ENCODE results near the gene GHITM.

- TF ChIP-seq, protein P1, sequence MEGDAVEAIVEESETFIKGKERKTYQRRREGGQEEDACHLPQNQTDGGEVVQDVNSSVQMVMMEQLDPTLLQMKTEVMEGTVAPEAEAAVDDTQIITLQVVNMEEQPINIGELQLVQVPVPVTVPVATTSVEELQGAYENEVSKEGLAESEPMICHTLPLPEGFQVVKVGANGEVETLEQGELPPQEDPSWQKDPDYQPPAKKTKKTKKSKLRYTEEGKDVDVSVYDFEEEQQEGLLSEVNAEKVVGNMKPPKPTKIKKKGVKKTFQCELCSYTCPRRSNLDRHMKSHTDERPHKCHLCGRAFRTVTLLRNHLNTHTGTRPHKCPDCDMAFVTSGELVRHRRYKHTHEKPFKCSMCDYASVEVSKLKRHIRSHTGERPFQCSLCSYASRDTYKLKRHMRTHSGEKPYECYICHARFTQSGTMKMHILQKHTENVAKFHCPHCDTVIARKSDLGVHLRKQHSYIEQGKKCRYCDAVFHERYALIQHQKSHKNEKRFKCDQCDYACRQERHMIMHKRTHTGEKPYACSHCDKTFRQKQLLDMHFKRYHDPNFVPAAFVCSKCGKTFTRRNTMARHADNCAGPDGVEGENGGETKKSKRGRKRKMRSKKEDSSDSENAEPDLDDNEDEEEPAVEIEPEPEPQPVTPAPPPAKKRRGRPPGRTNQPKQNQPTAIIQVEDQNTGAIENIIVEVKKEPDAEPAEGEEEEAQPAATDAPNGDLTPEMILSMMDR (IDR thresholded peaks at IDR 0.05), result no peak
- TF ChIP-seq POLR2A (IDR thresholded peaks at IDR 0.05), result no peak
Observed at GRCh38 chr10:84126785-84127167, 12.5 kb upstream of the GHITM start.

Measured in prostate gland (tissue), 2 donors.